ENCODE results near the gene UBE2M.
"Not testable (repeated sequence)": the region's sequence is repeated elsewhere in the genome, so short reads cannot be mapped to it uniquely, and the experiment has no call there.

UBE2M gene

GRCh38 chr19:58555369-58555885 lies 3.0 kb downstream of the UBE2M start:
- no peak for DNase-seq

- peak; percentile 98 for DNase-seq
Observed at GRCh38 chr19:58554494-58555368, 3.7 kb downstream of the UBE2M start, which contains the start of gene CHMP2A. Gene CHMP2A, minus strand, starts transcription at chr19:58555105. Its CDS starts 893 bp downstream, at chr19:58554212.

- no peak for DNase-seq
Observed at GRCh38 chr19:58553799-58554493, 4.5 kb downstream of the UBE2M start.

GRCh38 chr19:58552655-58553054 lies 5.8 kb downstream of the UBE2M start:
- no peak for DNase-seq

- DNase-seq: no peak
Observed at GRCh38 chr19:58551577-58552471, 6.6 kb downstream of the UBE2M start.

GRCh38 chr19:58551123-58551497 lies 7.3 kb downstream of the UBE2M start:
- no peak for DNase-seq

- DNase-seq: no peak
Observed at GRCh38 chr19:58550362-58551122, 7.9 kb downstream of the UBE2M start.

- DNase-seq: no peak
Observed at GRCh38 chr19:58549664-58550361, 8.6 kb downstream of the UBE2M start.

- no peak for DNase-seq
Observed at GRCh38 chr19:58548859-58549663, 9.3 kb downstream of the UBE2M start.

GRCh38 chr19:58547323-58548312 lies 10.8 kb downstream of the UBE2M start:
- no peak for DNase-seq

- DNase-seq: no peak
Observed at GRCh38 chr19:58546019-58546530, 12.3 kb downstream of the UBE2M start.

GRCh38 chr19:58545286-58546018 lies 13.0 kb downstream of the UBE2M start:
- DNase-seq: no peak

GRCh38 chr19:58544591-58545285 lies 13.7 kb downstream of the UBE2M start:
- DNase-seq: no peak

- DNase-seq: peak; percentile 100
Observed at GRCh38 chr19:58543826-58544590, 14.4 kb downstream of the UBE2M start, which contains the start of gene TRIM28. Gene TRIM28, plus strand, starts transcription at chr19:58544064. Its CDS starts 694 bp downstream, at chr19:58544758.

- DNase-seq: not testable (repeated sequence)
Observed at GRCh38 chr19:58542641-58543372, 15.6 kb downstream of the UBE2M start.

- DNase-seq: not testable (repeated sequence)
Observed at GRCh38 chr19:58539169-58539559, 19.2 kb downstream of the UBE2M start.
